DOHH2 (cell line): ENCODE results near the gene MRPS5.

Source experiments
- CTCF ChIP-seq: fragments of 200-600 bp; sonication (generic); IDR thresholded peaks from one replicate; pipeline ENCODE4 v1.5.1; 2014; ENCODE audit warnings: antibody characterized with exemption, mild to moderate bottlenecking, low read depth, low read length; ENCODE audit not compliant: poor library complexity, severe bottlenecking
- EZH2phosphoT487 ChIP-seq: fragments of 200-600 bp; sonication (generic); IDR thresholded peaks from 2 replicates; pipeline ENCODE4 v1.6.1; 2017; ENCODE audit warnings: borderline replicate concordance, mild to moderate bottlenecking, antibody characterized with exemption, low read length, moderate library complexity, mixed read lengths

GRCh38 chr2:95058466-95058988 lies 63.1 kb downstream of the MRPS5 start:
- TF ChIP-seq CTCF (no peak), EZH2phosphoT487 (no peak)
